ENCODE results near the gene RWDD2A. TPM values are rescaled to one million over a fixed set of nuclear protein-coding genes. Genes with fewer than 3 reads are reported as not detected.

The RWDD2A gene
- total and polyA plus RNA-seq, 2 of the 8 experiments (the other 6 are each of a cell fraction or from before 2014, with no cell fraction given) = 2.1 to 3.6 TPM

DNA sequence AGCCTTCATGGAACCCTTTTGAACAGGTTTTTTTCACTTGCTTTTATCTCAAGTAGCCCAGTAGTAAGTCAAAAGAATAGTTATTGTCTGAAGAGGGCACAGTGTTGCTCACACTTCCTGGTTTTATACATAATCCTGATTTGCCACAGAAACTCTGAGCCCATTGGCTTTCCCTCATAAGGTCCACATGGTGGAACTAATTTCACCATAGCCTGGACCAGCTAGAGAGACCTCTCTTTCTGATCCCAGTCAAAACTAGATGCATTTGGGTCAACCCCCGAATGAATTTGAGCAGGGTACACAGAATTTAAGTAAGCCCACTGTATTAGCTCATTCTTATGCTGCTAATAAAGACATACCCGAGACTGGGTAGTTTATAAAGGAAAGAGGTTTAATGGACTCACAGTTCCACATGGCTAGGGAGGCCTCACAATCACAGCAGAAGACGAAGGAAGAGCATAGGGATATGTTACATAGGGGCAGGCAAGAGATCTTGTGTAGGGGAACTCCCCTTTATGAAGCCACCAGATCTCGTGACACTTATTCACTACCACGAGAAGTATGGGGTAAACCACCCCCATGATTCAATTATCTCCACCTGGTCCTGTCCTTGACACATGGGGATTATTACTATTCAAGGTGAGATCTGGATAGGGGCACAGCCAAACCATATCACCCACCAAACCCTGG is 6.2 kb downstream of the RWDD2A start:
- no peak for DNase-seq (ENCODE audit: low read depth in 1 of 2, low spot score in 2 of 2)
- no peak overlapping the region for H2BK5ac ChIP-seq (ENCODE audit: low read depth, low read length)
- no peak overlapping the region for H2BK120ac ChIP-seq (replicated peaks; ENCODE audit: low read depth, low read length)
- H3K4ac ChIP-seq (replicated peaks; ENCODE audit: insufficient read length, low read depth, low read length) = no peak overlapping the region
- no peak overlapping the region for H3K14ac ChIP-seq (ENCODE audit: insufficient read length)
- ChIA-PET POLR2A (ENCODE audit: partially characterized antibody) (no interaction called here), CTCF (ENCODE audit: partially characterized antibody) (interaction anchor here (0.6 to 8.9 kb wide), 4 partner anchors 17 to 149 kb away, joined by 3 to 42 read pairs (median 4); no protein-coding TSS in a partner anchor)
- peaks cover under 1% of the 10 kb centered on the region for H3K23me2 ChIP-seq (ENCODE audit: low read depth, low read length)
- no peak overlapping the region for H3K27ac ChIP-seq (ENCODE audit: low read depth, low read length)
- no peak for FAIRE-seq
- no peaks in the 10 kb centered on the region for H3K27me3 ChIP-seq (replicated peaks in 1 of 4; ENCODE audit: control insufficient read depth in 3 of 4, extremely low read depth in 1 of 4, insufficient read depth in 3 of 4, low read length in 3 of 4)
- H3K23ac ChIP-seq (ENCODE audit: insufficient read length) = no peak overlapping the region
- WGBS, 2 experiments (ENCODE audit: extremely low coverage in 1 of 2, insufficient coverage in 1 of 2, insufficient read length in 1 of 2, insufficient replicate concordance in 2 of 2, low coverage in 1 of 2, low lambda C conversion rate in 2 of 2, missing lambda C conversion rate in 1 of 2) = 93% methylated on average over 5 of the region's 5 CpGs; no CpG with 5 or more reads in 1 of the 2 experiments
- H4K8ac ChIP-seq (ENCODE audit: extremely low read depth, insufficient read depth, low read length) = no peak overlapping the region
- H2AK5ac ChIP-seq (ENCODE audit: low read depth, low read length) = no peak overlapping the region
- H2BK15ac ChIP-seq (ENCODE audit: low read length) = no peak overlapping the region
- H2AFZ ChIP-seq (ENCODE audit: low read length) = no peak overlapping the region
- H2BK20ac ChIP-seq (ENCODE audit: low read length) = no peak overlapping the region
- no peaks in the 10 kb centered on the region for H3K79me1 ChIP-seq (ENCODE audit: low read depth, low read length)
- no peak overlapping the region for H3K4me3 ChIP-seq (ENCODE audit: extremely low read depth in 1 of 4, insufficient read depth in 2 of 4, low read depth in 3 of 4, low read length in 4 of 4)
- H3K18ac ChIP-seq (ENCODE audit: extremely low read depth, low read length) = no peak overlapping the region
- peaks cover 0 to 7% (median 0%) of the 10 kb centered on the region in 4 experiments; a peak in 4 of 8 replicates for H3K36me3 ChIP-seq (ENCODE audit: control insufficient read depth in 2 of 4, insufficient read depth in 4 of 4, low read length in 3 of 4)
- H3K4me1 ChIP-seq (replicated peaks in 1 of 4; ENCODE audit: control insufficient read depth in 3 of 4, insufficient read depth in 4 of 4, low read length in 3 of 4) = no peaks in the 10 kb centered on the region
- H3K9me3 ChIP-seq (ENCODE audit: insufficient read depth in 2 of 2, low read depth in 1 of 2, low read length in 1 of 2) = no peaks in the 10 kb centered on the region
- H3K56ac ChIP-seq (replicated peaks; ENCODE audit: insufficient read length, low read depth, low read length) = no peak overlapping the region
- H3K79me2 ChIP-seq (ENCODE audit: control insufficient read depth in 1 of 2, insufficient read depth in 2 of 2, low read length in 2 of 2) = no peaks in the 10 kb centered on the region
- no peak overlapping the region for H2BK12ac ChIP-seq (ENCODE audit: low read depth, low read length)
- no peak overlapping the region for H3K9ac ChIP-seq (replicated peaks in 1 of 4; ENCODE audit: extremely low read depth in 1 of 4, low read depth in 3 of 4, low read length in 3 of 4)
- H4K91ac ChIP-seq (replicated peaks; ENCODE audit: insufficient read length, low read length) = no peak overlapping the region
- no peaks in the 10 kb centered on the region for H4K20me1 ChIP-seq (replicated peaks in 1 of 2; ENCODE audit: control insufficient read depth in 1 of 2, insufficient read depth in 2 of 2, low read length in 2 of 2)
- no peak overlapping the region for H3K4me2 ChIP-seq (ENCODE audit: insufficient read depth in 1 of 2, low read depth in 2 of 2, low read length in 2 of 2)
- H4K5ac ChIP-seq (ENCODE audit: insufficient read length, low read depth, low read length) = no peak overlapping the region
- TF ChIP-seq RFX5 (IDR thresholded peaks at IDR 0.05; ENCODE audit: borderline replicate concordance, low read depth, low read length) (no peak), POLR2AphosphoS5 (IDR thresholded peaks at IDR 0.05; ENCODE audit: low read depth, low read length) (no peak), RBBP5 (IDR thresholded peaks at IDR 0.05; ENCODE audit: borderline replicate concordance, low read depth, low read length) (no peak), SRF (IDR thresholded peaks at IDR 0.05; ENCODE audit: low read depth, low read length) (no peak)

All from H1 (cell line).